ENCODE data around the gene TMCO6.

TMCO6 gene

GRCh38 chr5:140672455-140673186, 33.4 kb downstream of the TMCO6 start:
- in situ Hi-C loops (cut with MboI; ENCODE audit: low sequenced_read_pairs), result no loop called here

GRCh38 chr5:140673187-140673976, 34.1 kb downstream of the TMCO6 start, which contains the start of gene DND1:
Gene DND1, minus strand, starts transcription at chr5:140673576. Its CDS starts 34 bp downstream, at chr5:140673542.
- in situ Hi-C loops (cut with MboI; ENCODE audit: low sequenced_read_pairs), result no loop called here

- in situ Hi-C loops (cut with MboI; ENCODE audit: low sequenced_read_pairs), result no loop called here
Observed at GRCh38 chr5:140674211-140674610, 35.0 kb downstream of the TMCO6 start.

- in situ Hi-C loops (cut with MboI; ENCODE audit: low sequenced_read_pairs), result no loop called here
Observed at GRCh38 chr5:140674629-140675028, 35.4 kb downstream of the TMCO6 start.

GRCh38 chr5:140677947-140678346, 38.7 kb downstream of the TMCO6 start:
- in situ Hi-C loops (cut with MboI; ENCODE audit: low sequenced_read_pairs), result no loop called here

GRCh38 chr5:140678993-140679392, 39.7 kb downstream of the TMCO6 start:
- in situ Hi-C loops (cut with MboI; ENCODE audit: low sequenced_read_pairs), result no loop called here

- in situ Hi-C loops (cut with MboI; ENCODE audit: low sequenced_read_pairs), result no loop called here
Observed at GRCh38 chr5:140690376-140690932, 51.2 kb downstream of the TMCO6 start.

GRCh38 chr5:140690941-140691924, 52.0 kb downstream of the TMCO6 start, which contains the start of the genes HARS1 and HARS2:
Gene HARS1, minus strand, starts transcription at chr5:140691370. Its CDS starts 66 bp downstream, at chr5:140691304.
Gene HARS2, plus strand, starts transcription at chr5:140691455. Its CDS starts 194 bp downstream, at chr5:140691649.
- in situ Hi-C loops (cut with MboI; ENCODE audit: low sequenced_read_pairs), result no loop called here

GRCh38 chr5:140694276-140694675, 55.0 kb downstream of the TMCO6 start:
- in situ Hi-C loops (cut with MboI; ENCODE audit: low sequenced_read_pairs), result no loop called here
